Activated T-helper 17 cell treated with anti-CD3 and anti-CD28 coated beads, Interleukin-2, amount 50 U/mL, for 72 hours (primary cell): ENCODE measurements around the gene STK11. TPM values are rescaled to one million over a fixed set of nuclear protein-coding genes. Genes with fewer than 3 reads are reported as not detected.

Source experiments
- ATAC-seq: fragments of 150-1000 bp; cut with Tn5 transposase; replicated peaks from 2 replicates; pipeline ENCODE4 v1.10.0; 2021; ENCODE audit warnings: mild to moderate bottlenecking, moderate library complexity
- H3K27ac Mint-ChIP-seq: one replicate; pipeline ENCODE4 v1.8.0; 2022; ENCODE audit warnings: mixed read lengths
- H3K27me3 Mint-ChIP-seq: one replicate; pipeline ENCODE4 v1.8.0; 2022; ENCODE audit warnings: mixed read lengths
- H3K36me3 Mint-ChIP-seq: one replicate; pipeline ENCODE4 v1.8.0; 2022; ENCODE audit warnings: low read depth, mild to moderate bottlenecking, mixed read lengths
- H3K4me1 Mint-ChIP-seq: one replicate; pipeline ENCODE4 v1.8.0; 2022; ENCODE audit warnings: mixed read lengths
- H3K4me3 Mint-ChIP-seq: one replicate; pipeline ENCODE4 v1.8.0; 2022; ENCODE audit warnings: mild to moderate bottlenecking, mixed read lengths
- H3K9me3 Mint-ChIP-seq: one replicate; pipeline ENCODE4 v1.8.0; 2022; ENCODE audit warnings: mixed read lengths
- total RNA-seq, 2 donors: library from RNA; stranded (reverse); gene quantifications; one replicate each; pipeline ENCODE4 v1.2.3, GENCODE V29; 2022

The STK11 gene
- total RNA-seq, 2 donors from 2014 or later = 77.0 to 86.6 TPM

DNA sequence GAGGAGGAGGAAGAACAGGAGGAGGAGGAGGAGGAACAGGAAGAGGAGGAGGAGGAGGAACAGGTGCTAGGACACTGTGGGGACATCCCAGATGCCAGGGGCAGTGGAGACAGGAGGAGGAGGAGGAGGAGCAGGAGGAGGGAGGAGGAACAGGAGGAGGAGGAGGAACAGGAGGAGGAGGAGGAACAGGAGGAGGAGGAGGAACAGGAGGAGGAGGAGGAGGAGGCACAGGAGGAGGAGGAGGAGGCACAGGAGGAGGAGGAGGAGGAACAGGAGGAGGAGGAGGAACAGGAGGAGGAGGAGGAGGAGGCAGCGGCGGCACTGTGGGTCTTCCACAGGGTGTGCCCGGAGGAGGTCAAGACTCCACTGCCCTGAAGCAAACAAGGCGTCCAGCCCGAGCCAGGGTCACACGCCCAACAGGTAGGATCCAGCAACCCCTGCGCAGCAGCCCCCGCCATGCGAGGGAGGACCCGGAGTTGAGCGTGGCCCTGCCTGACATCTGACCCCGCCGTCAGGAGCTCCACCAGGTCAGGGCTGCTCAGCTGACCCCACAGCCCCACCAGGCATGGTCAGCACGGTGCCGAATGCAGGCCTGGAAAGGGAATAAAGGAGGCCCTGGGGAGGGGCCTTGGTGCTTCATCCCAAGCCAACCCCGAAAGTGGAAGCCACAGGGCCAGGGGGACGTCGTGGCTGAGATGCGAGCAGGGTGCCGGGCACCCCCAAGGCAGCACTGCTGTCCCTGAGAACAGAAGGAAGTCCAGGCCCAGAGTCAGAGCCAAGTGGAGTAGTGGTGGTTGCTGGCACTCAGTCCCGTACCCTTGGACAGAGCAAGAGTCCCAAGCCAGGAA lies 40.7 kb upstream of the STK11 start:
- no peak overlapping the region for H3K4me3 Mint-ChIP-seq
- H3K9me3 Mint-ChIP-seq = no peaks in the 10 kb centered on the region
- H3K4me1 Mint-ChIP-seq = peaks cover 8% of the 10 kb centered on the region
- ATAC-seq = peak; percentile 8
- no peaks in the 10 kb centered on the region for H3K27me3 Mint-ChIP-seq
- H3K36me3 Mint-ChIP-seq = no peaks in the 10 kb centered on the region
- no peak overlapping the region for H3K27ac Mint-ChIP-seq

GRCh38 chr19:1166872-1167573 lies 38.6 kb upstream of the STK11 start:
- H3K27ac Mint-ChIP-seq = no peak overlapping the region
- peaks cover 5% of the 10 kb centered on the region for H3K36me3 Mint-ChIP-seq
- no peak for ATAC-seq
- no peaks in the 10 kb centered on the region for H3K27me3 Mint-ChIP-seq
- H3K4me1 Mint-ChIP-seq = peaks cover 19% of the 10 kb centered on the region
- H3K4me3 Mint-ChIP-seq = no peak overlapping the region
- no peaks in the 10 kb centered on the region for H3K9me3 Mint-ChIP-seq

DNA sequence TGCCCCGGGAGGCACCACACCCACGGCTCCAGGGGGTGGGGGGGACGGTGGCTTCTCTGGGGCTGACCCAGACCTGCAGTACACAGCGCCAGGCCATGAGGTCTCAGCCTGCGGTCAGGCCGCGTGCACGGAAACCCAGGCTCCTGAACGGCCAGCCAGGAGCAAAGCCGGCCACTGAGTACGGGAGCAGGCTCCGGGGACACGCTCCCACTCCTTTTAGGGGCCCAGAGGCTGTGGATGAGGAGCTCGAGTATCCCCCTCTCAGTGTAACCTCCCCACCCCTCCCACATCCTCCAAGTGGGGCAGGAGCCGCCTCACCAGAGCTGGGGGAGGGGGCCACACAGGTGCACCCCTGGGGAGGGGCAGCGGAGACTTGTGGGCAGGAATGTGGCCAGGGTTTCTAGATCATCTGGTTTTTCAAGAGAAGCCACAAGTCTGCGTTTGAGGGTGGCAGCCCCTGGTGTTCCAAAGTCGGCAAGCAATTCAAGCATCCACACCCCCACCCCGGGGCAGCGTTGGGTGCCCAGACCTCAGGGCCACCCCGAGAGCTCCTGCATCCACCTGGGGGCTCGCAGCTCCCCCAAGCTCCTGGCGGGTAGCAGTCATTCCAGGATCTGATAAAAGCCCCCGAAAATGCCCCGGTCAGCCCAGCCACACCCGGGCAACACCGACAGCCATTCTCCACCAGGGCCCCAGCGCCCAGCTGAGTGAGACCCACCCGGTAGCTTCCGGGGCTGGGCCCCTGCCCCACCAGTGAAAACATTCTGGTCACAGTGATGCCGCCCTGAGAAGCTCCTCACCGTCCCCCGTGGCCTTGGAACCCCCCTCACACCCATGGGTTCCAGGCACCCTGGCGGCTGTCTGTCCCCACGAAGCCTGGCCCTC lies 37.6 kb upstream of the STK11 start:
- Mint-ChIP-seq H3K27me3 (no peaks in the 10 kb centered on the region), H3K27ac (no peak overlapping the region), H3K4me1 (peaks cover 15% of the 10 kb centered on the region), H3K9me3 (no peaks in the 10 kb centered on the region), H3K36me3 (peaks cover 5% of the 10 kb centered on the region), H3K4me3 (no peak overlapping the region)
- ATAC-seq = no peak

- no peaks in the 10 kb centered on the region for H3K27me3 Mint-ChIP-seq
- H3K4me3 Mint-ChIP-seq = no peak overlapping the region
- peaks cover 13% of the 10 kb centered on the region for H3K4me1 Mint-ChIP-seq
- H3K36me3 Mint-ChIP-seq = peaks cover 5% of the 10 kb centered on the region
- H3K9me3 Mint-ChIP-seq = no peaks in the 10 kb centered on the region
- no peak overlapping the region for H3K27ac Mint-ChIP-seq
- no peak for ATAC-seq
Observed at GRCh38 chr19:1168572-1169410, 36.8 kb upstream of the STK11 start.

DNA sequence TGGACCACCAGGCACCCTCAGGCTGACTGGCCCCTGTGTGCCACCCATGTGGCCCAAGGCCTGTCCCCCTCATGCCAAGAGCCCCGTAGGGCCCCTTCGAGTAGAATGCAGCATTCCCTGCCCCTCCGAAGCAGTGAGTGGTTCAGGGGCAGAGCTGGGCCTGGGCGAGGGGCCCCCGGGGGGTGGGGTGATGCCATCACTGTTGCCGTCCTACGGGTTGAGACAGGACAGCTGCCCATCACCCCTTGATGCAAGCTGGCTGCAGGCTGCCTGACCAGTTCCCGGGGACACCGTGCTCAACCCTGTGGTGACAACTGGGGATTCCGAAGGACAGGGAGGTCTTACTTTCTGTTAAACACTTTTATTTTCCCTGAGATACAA lies 36.2 kb upstream of the STK11 start:
- Mint-ChIP-seq H3K27me3 (no peaks in the 10 kb centered on the region), H3K36me3 (peaks cover 5% of the 10 kb centered on the region), H3K4me3 (no peak overlapping the region)

GRCh38 chr19:1169921-1170885 lies 35.4 kb upstream of the STK11 start:
- Mint-ChIP-seq H3K27me3 (no peaks in the 10 kb centered on the region), H3K36me3 (peaks cover 5% of the 10 kb centered on the region), H3K4me1 (peaks cover 13% of the 10 kb centered on the region), H3K4me3 (peak overlapping the region; percentile 13), H3K27ac (no peak overlapping the region), H3K9me3 (no peaks in the 10 kb centered on the region)
- ATAC-seq = no peak

More for the DNA sequence above, 36.2 kb upstream of the STK11 start:
- no peaks in the 10 kb centered on the region for H3K9me3 Mint-ChIP-seq
- H3K4me1 Mint-ChIP-seq = peaks cover 13% of the 10 kb centered on the region
- no peak for ATAC-seq
- H3K27ac Mint-ChIP-seq = no peak overlapping the region

- H3K27me3 Mint-ChIP-seq = no peaks in the 10 kb centered on the region
- peaks cover 13% of the 10 kb centered on the region for H3K4me1 Mint-ChIP-seq
- no peaks in the 10 kb centered on the region for H3K9me3 Mint-ChIP-seq
- no peak overlapping the region for H3K27ac Mint-ChIP-seq
- ATAC-seq = no peak
- H3K4me3 Mint-ChIP-seq = peak overlapping the region; percentile 13
- peaks cover 5% of the 10 kb centered on the region for H3K36me3 Mint-ChIP-seq
Observed at GRCh38 chr19:1170938-1171754, 34.4 kb upstream of the STK11 start.

GRCh38 chr19:1171755-1172352 lies 33.7 kb upstream of the STK11 start:
- Mint-ChIP-seq H3K9me3 (no peaks in the 10 kb centered on the region), H3K27ac (peak overlapping the region; percentile 89), H3K4me1 (peaks cover 13% of the 10 kb centered on the region), H3K36me3 (peaks cover 5% of the 10 kb centered on the region), H3K4me3 (peak overlapping the region; percentile 76), H3K27me3 (no peaks in the 10 kb centered on the region)
- ATAC-seq = no peak

- Mint-ChIP-seq H3K4me1 (peaks cover 13% of the 10 kb centered on the region), H3K27me3 (no peaks in the 10 kb centered on the region), H3K36me3 (peaks cover 5% of the 10 kb centered on the region), H3K9me3 (no peaks in the 10 kb centered on the region), H3K4me3 (peak overlapping the region; percentile 76), H3K27ac (peak overlapping the region; percentile 89)
- ATAC-seq = no peak
Observed at GRCh38 chr19:1172353-1173158, 33.0 kb upstream of the STK11 start.

GRCh38 chr19:1173159-1173844 lies 32.3 kb upstream of the STK11 start:
- Mint-ChIP-seq H3K4me1 (peaks cover 13% of the 10 kb centered on the region), H3K27me3 (no peaks in the 10 kb centered on the region), H3K36me3 (peaks cover 5% of the 10 kb centered on the region), H3K9me3 (no peaks in the 10 kb centered on the region), H3K4me3 (peak overlapping the region; percentile 76), H3K27ac (peak overlapping the region; percentile 89)
- peak; percentile 53 for ATAC-seq
